A549 treated with CORT108297 at 1 μM for 4 hours (cell line): ENCODE data around the gene FAM9A. TPM values are rescaled to one million over a fixed set of nuclear protein-coding genes. Genes with fewer than 3 reads are reported as not detected.

Experiments used
- total RNA-seq: library from RNA; stranded (reverse); fragments of 200-300 nt; extraction: Qiagen RNA extraction; gene quantifications from 5 replicates; pipeline ENCODE4 v1.2.3, GENCODE V29; 2022

FAM9A gene
- total RNA-seq, result not detected in 5 replicates

GRCh38 chrX:8801041-8801599 is at the start of gene FAM9A:
Gene FAM9A (minus strand): TSS chrX:8801383. CDS start chrX:8800171, 1,212 bp downstream.

Other genes starting within 250 kb of the FAM9A start
- gene ANOS1, start 69.2 kb downstream of the FAM9A start, total RNA-seq, result 0.02 to 0.14 TPM (median 0.06 TPM) in 5 replicates
- not detected in 5 replicates for gene FAM9B, start 232.7 kb upstream of the FAM9A start, total RNA-seq